GM12878 (cell line): Measurements from ENCODE around the gene EML1. TPM values are rescaled to one million over a fixed set of nuclear protein-coding genes. Genes with fewer than 3 reads are reported as not detected.
A peak's percentile ranks its signal among the peaks of the same experiment; 100 is the strongest.

ENCODE experiments used
- ATAC-seq: fragments of 200-7000 bp; cut with Tn5 transposase; 3 replicates; pipeline ENCODE4 v1.9.1; 2020; ENCODE audit warnings: mild to moderate bottlenecking, moderate library complexity
- BruUV-seq: library from RNA; stranded (reverse); fragments of 400-500 nt; replicated peaks from 2 replicates; lab custom pipeline; 2021; lab: Mats Ljungman, UMichigan
- CTCF ChIA-PET: fragments of 300-600 bp; sonication (Branson Sonifier 250); formaldehyde crosslinking; extraction: SDS; loops from one replicate; lab custom pipeline; 2021; ENCODE audit warnings: inconsistent platforms; lab: Yijun Ruan, JAX
- POLR2A ChIA-PET: fragments of 350-600 bp; formaldehyde crosslinking; extraction: SDS; loops from one replicate; lab custom pipeline; 2021; ENCODE audit warnings: inconsistent platforms; lab: Charles Lee
- RAD21 ChIA-PET: fragments of 300-600 bp; sonication (Branson Sonifier 250); formaldehyde crosslinking; loops from one replicate; lab custom pipeline; 2023; ENCODE audit warnings: antibody characterized with exemption; ENCODE audit not compliant: unreplicated experiment; lab: Charles Lee
- SMC1A ChIA-PET: fragments of 300-600 bp; sonication (Branson Sonifier 250); formaldehyde crosslinking; loops from one replicate; lab custom pipeline; 2023; ENCODE audit not compliant: unreplicated experiment, uncharacterized antibody; lab: Charles Lee
- DNase-seq: peaks from one replicate; pipeline ENCODE4 v3.0.0-alpha.2; 2011; ENCODE audit warnings: low read depth, low spot score
- FAIRE-seq: peaks from 3 replicates; lab custom pipeline; 2011; peaks lifted over from hg19 to GRCh38; lab: Jason Lieb, UNC
- H2AFZ ChIP-seq: 2 replicates; pipeline ENCODE4 v1.6.0; 2011; ENCODE audit warnings: low read depth, low read length, control low read depth; ENCODE audit not compliant: control insufficient read depth
- H3K27ac ChIP-seq: 2 replicates; pipeline ENCODE4 v1.5.1; 2011; ENCODE audit warnings: control low read depth; ENCODE audit not compliant: control insufficient read depth, insufficient read depth
- H3K27me3 ChIP-seq, 2 experiments: replicated peaks in 1 of 2; 2 replicates each; pipeline versions ENCODE4 v1.6.0 to v1.6.1; 2011; ENCODE audit warnings: low read length in 1 of 2; ENCODE audit not compliant: control insufficient read depth in 2 of 2, insufficient read depth in 2 of 2
- H3K36me3 ChIP-seq, 2 experiments: 2 replicates each; pipeline ENCODE4 v1.5.1; 2011; ENCODE audit warnings: low read length in 1 of 2; ENCODE audit not compliant: control insufficient read depth in 2 of 2, insufficient read depth in 2 of 2
- H3K4me1 ChIP-seq: 2 replicates; pipeline ENCODE4 v1.6.1; 2011; ENCODE audit warnings: mild to moderate bottlenecking, low read length, moderate library complexity, mixed read lengths; ENCODE audit not compliant: control insufficient read depth, insufficient read depth
- H3K4me2 ChIP-seq: 2 replicates; pipeline ENCODE4 v1.6.0; 2011; ENCODE audit warnings: control low read depth; ENCODE audit not compliant: control insufficient read depth, insufficient read depth
- H3K4me3 ChIP-seq: fragments of 200-600 bp; sonication (generic); 2 replicates; pipeline ENCODE4 v1.5.1; 2016
- H3K79me2 ChIP-seq: 2 replicates; pipeline ENCODE4 v1.6.0; 2011; ENCODE audit warnings: low read length; ENCODE audit not compliant: control insufficient read depth, insufficient read depth
- H3K9ac ChIP-seq: 2 replicates; pipeline ENCODE4 v1.8.0; 2011; ENCODE audit warnings: low read length, control low read depth, mixed read lengths; ENCODE audit not compliant: control insufficient read depth, insufficient read depth
- H3K9me3 ChIP-seq: replicated peaks from 3 replicates; pipeline ENCODE4 v1.5.1; 2011; ENCODE audit warnings: mild to moderate bottlenecking, low read length; ENCODE audit not compliant: control insufficient read depth, insufficient read depth
- H4K20me1 ChIP-seq: 2 replicates; pipeline ENCODE4 v1.6.0; 2011; ENCODE audit not compliant: control insufficient read depth, insufficient read depth
- ASH2L ChIP-seq: fragments of 300-600, 200-600 bp; sonication (generic); IDR thresholded peaks from 2 replicates; pipeline ENCODE4 v1.6.1; 2017; ENCODE audit warnings: low read depth, mild to moderate bottlenecking, borderline replicate concordance
- CHD2 ChIP-seq: IDR thresholded peaks from 2 replicates; pipeline ENCODE4 v1.6.1; 2011; ENCODE audit warnings: low read depth, low read length, improper control_type of control experiment, borderline replicate concordance
- IKZF2 ChIP-seq, 2 experiments: fragments of 450-650 bp; IDR thresholded peaks; 2 replicates each; pipeline ENCODE4 v1.6.1; 2017; ENCODE audit warnings: mild to moderate bottlenecking in 2 of 2, moderate library complexity in 2 of 2
- IRF4 ChIP-seq: IDR thresholded peaks from 2 replicates; pipeline ENCODE4 v1.6.1; 2011; ENCODE audit warnings: low read depth, low read length
- MTA2 ChIP-seq: fragments of 450-650 bp; IDR thresholded peaks from 2 replicates; pipeline ENCODE4 v1.6.1; 2016; ENCODE audit warnings: low read depth, mild to moderate bottlenecking, moderate library complexity
- NFXL1 ChIP-seq: fragments of 450-650 bp; IDR thresholded peaks from 2 replicates; pipeline ENCODE4 v1.6.1; 2017; ENCODE audit warnings: antibody characterized with exemption, mild to moderate bottlenecking, borderline replicate concordance
- NR2F1 ChIP-seq: fragments of 450-650 bp; conservative IDR thresholded peaks from 2 replicates; pipeline ENCODE4 v1.6.1; 2017; ENCODE audit warnings: mild to moderate bottlenecking
- PAX5 ChIP-seq: IDR thresholded peaks from 2 replicates; pipeline ENCODE4 v1.6.1; 2011; ENCODE audit warnings: low read depth, low read length, borderline replicate concordance
- POU2F2 ChIP-seq: IDR thresholded peaks from 3 replicates; pipeline ENCODE4 v1.6.1; 2011; ENCODE audit warnings: low read depth, mild to moderate bottlenecking, low read length, borderline replicate concordance
- REST ChIP-seq: IDR thresholded peaks from 2 replicates; pipeline ENCODE4 v1.6.1; 2012; ENCODE audit warnings: mild to moderate bottlenecking, low read depth, low read length
- RUNX3 ChIP-seq: IDR thresholded peaks from 2 replicates; pipeline ENCODE4 v1.6.1; 2012; ENCODE audit warnings: low read length, inconsistent platforms
- SMARCA5 ChIP-seq: fragments of 450-650 bp; IDR thresholded peaks from 2 replicates; pipeline ENCODE4 v1.6.1; 2017; ENCODE audit warnings: mild to moderate bottlenecking
- SP1 ChIP-seq: IDR thresholded peaks from one replicate; pipeline ENCODE4 v1.6.1; 2011; ENCODE audit warnings: low read depth, low read length
- ZNF274 ChIP-seq: IDR thresholded peaks from one replicate; pipeline ENCODE4 v1.8.0; 2011; ENCODE audit not compliant: insufficient read length, insufficient read depth
- ZNF384 ChIP-seq: IDR thresholded peaks from 2 replicates; pipeline ENCODE4 v1.6.1; 2012; ENCODE audit warnings: low read depth, mild to moderate bottlenecking, low read length, improper control_type of control experiment, borderline replicate concordance
- WGBS: methylation state at CpG from one replicate; pipeline ENCODE4 v1.1.6; 2016; ENCODE audit warnings: low lambda C conversion rate; ENCODE audit not compliant: insufficient replicate concordance, insufficient coverage; ENCODE audit errors: missing lambda C conversion rate; 5-methylcytosine and 5-hydroxymethylcytosine counted together
- in situ Hi-C: fragments of 300-500 bp; cut with MboI; formaldehyde crosslinking; loops from 9 replicates; pipeline ENCODE4 v1.14.3; 2018; ENCODE audit warnings: mixed read lengths
- intact Hi-C: fragments of 100-400 bp; cut with micrococcal nuclease; formaldehyde crosslinking; loops from one replicate; pipeline ENCODE4 v1.14.2; 2022; ENCODE audit not compliant: unreplicated experiment
- polyA plus RNA-seq, 11 experiments: library from polyadenylated mRNA; depleted of rRNA in 4 of 11; unstranded in 6 of 11; stranded (reverse) in 5 of 11; fragments of >200 nt; fragmentation: Nextera tagmentation in 4 of 11; fragmentation: Illumina TruSeq in 1 of 11; extraction: Ambion mirVana in 4 of 11; extraction: Trizol in 1 of 11; gene quantifications; 1 replicate in 1 of 11; 2 replicates in 10 of 11; pipeline versions ENCODE4 v1.2.1 to v1.2.3, GENCODE V29; 2011 to 2016; ENCODE audit warnings: inconsistent platforms in 2 of 11, missing spikeins in 2 of 11, low read depth in 1 of 11
- total RNA-seq, 4 experiments: library from RNA; depleted of rRNA in 3 of 4; stranded (reverse); fragments of >200 nt in 3 of 4; fragmentation: Illumina TruSeq in 1 of 4; extraction: Trizol in 1 of 4; gene quantifications; 2 replicates each; pipeline versions ENCODE4 v1.2.1 to v1.2.3, GENCODE V29; 2013 to 2021

Gene EML1
- total and polyA plus RNA-seq, 10 of the 15 experiments (the other 5 are each of a cell fraction or from before 2014, with no cell fraction given): 0.05 to 3.4 (median 0.11) TPM; not detected in 3

- DNase-seq (no peak), ATAC-seq (peak; percentile 83), FAIRE-seq (no peak)
- Histone ChIP-seq H3K36me3 (no peaks in the 10 kb centered on the region), H3K27ac (no peak overlapping the region), H3K4me1 (no peaks in the 10 kb centered on the region), H2AFZ (no peak overlapping the region), H3K27me3 (no peaks in the 10 kb centered on the region; a peak in 1 of 4 replicates), H3K9me3 (peaks cover 1% of the 10 kb centered on the region; the same call in 2 of the 3 replicates), H4K20me1 (no peaks in the 10 kb centered on the region), H3K4me2 (no peak overlapping the region), H3K79me2 (no peaks in the 10 kb centered on the region), H3K4me3 (no peak overlapping the region), H3K9ac (no peak overlapping the region)
- in situ Hi-C loops: no loop called here
- 0% methylated on average over 1 of the region's 1 CpG for WGBS
- POLR2A ChIA-PET: no interaction called here
- no TSS peak for BruUV-seq
- SMC1A ChIA-PET: no interaction called here
- no peak for TF ChIP-seq NFXL1
- peak; percentile 77 for TF ChIP-seq RUNX3
- TF ChIP-seq IKZF2 (IDR thresholded peaks at IDR 0.05): peak in 1 of 2 experiments; percentile 15; a peak in 1 of 4 replicates
- TF ChIP-seq MTA2: peak; percentile 36; the same call in 1 of the 2 replicates
- RAD21 ChIA-PET: no interaction called here
- intact Hi-C loops: no loop called here
- CTCF ChIA-PET: no interaction called here
Measured at GRCh38 chr14:99924379-99924778, 131.2 kb downstream of the EML1 start.

GRCh38 chr14:99925471-99925870, 132.3 kb downstream of the EML1 start:
- Histone ChIP-seq H2AFZ (no peak overlapping the region), H4K20me1 (no peaks in the 10 kb centered on the region), H3K79me2 (no peaks in the 10 kb centered on the region), H3K9me3 (peaks cover 1% of the 10 kb centered on the region; the same call in 2 of the 3 replicates), H3K9ac (no peak overlapping the region), H3K4me1 (peaks cover 9% of the 10 kb centered on the region), H3K27me3 (no peaks in the 10 kb centered on the region; a peak in 1 of 4 replicates), H3K4me3 (no peak overlapping the region), H3K36me3 (no peaks in the 10 kb centered on the region), H3K4me2 (no peak overlapping the region), H3K27ac (no peak overlapping the region)
- BruUV-seq: no TSS peak
- POLR2A ChIA-PET: no interaction called here
- no peak for ATAC-seq
- intact Hi-C loops (no loop called here), in situ Hi-C loops (no loop called here)
- CTCF ChIA-PET: interaction anchor here (1.2 kb wide), 1 partner anchor 22 kb away, joined by 6 read pairs; no protein-coding TSS in a partner anchor
- SMC1A ChIA-PET: no interaction called here
- no peak for TF ChIP-seq SMARCA5
- no peak for TF ChIP-seq NR2F1
- no peak for TF ChIP-seq SP1
- no peak for TF ChIP-seq CHD2
- TF ChIP-seq PAX5: no peak
- no peak for TF ChIP-seq ASH2L
- no peak for TF ChIP-seq ZNF274
- no peak for TF ChIP-seq IRF4
- TF ChIP-seq REST: no peak
- no peak for TF ChIP-seq POU2F2
- no peak for TF ChIP-seq ZNF384
- RAD21 ChIA-PET: no interaction called here
- WGBS: 57% methylated on average over 7 of the region's 7 CpGs
- DNase-seq: no peak
- no peak for FAIRE-seq
